CD4-positive, CD25-positive, alpha-beta regulatory T cell (primary cell): ENCODE results near the gene KCNE4. TPM values are rescaled to one million over a fixed set of nuclear protein-coding genes. Genes with fewer than 3 reads are reported as not detected.

Experiments used
- ATAC-seq, 2 donors: fragments of 150-1000 bp; cut with Tn5 transposase; one replicate each; pipeline ENCODE4 v1.10.0; 2021; ENCODE audit warnings: low read depth in 2 of 2, moderate number of reproducible peaks in 2 of 2, moderate library complexity in 1 of 2
- DNase-seq, 3 donors: peaks; one replicate each; pipeline versions ENCODE4 v3.0.0 to v3.0.0-alpha.2; 2012 to 2022; ENCODE audit warnings: mixed read lengths in 1 of 3
- H3K27ac ChIP-seq: one replicate; pipeline ENCODE4 v1.7.0; 2013; ENCODE audit warnings: mild to moderate bottlenecking, low read length; ENCODE audit not compliant: insufficient read depth, poor library complexity, severe bottlenecking
- H3K27me3 ChIP-seq: one replicate; pipeline ENCODE4 v1.7.0; 2013; ENCODE audit warnings: low read length; ENCODE audit not compliant: control insufficient read depth, insufficient read depth
- H3K36me3 ChIP-seq: one replicate; pipeline ENCODE4 v1.7.0; 2013; ENCODE audit warnings: mild to moderate bottlenecking, low read length, moderate library complexity; ENCODE audit not compliant: control insufficient read depth, insufficient read depth
- H3K4me1 ChIP-seq: 2 replicates; pipeline ENCODE4 v1.7.0; 2013; ENCODE audit warnings: mild to moderate bottlenecking, low read length; ENCODE audit not compliant: insufficient read depth, control insufficient read depth, poor library complexity, severe bottlenecking
- H3K4me3 ChIP-seq: one replicate; pipeline ENCODE4 v1.7.0; 2013; ENCODE audit warnings: low read depth, mild to moderate bottlenecking, low read length, moderate library complexity
- H3K9me3 ChIP-seq, 2 experiments: 1 replicate in 1 of 2; 2 replicates in 1 of 2; pipeline ENCODE4 v1.7.0; 2013; ENCODE audit warnings: low read length in 2 of 2, mild to moderate bottlenecking in 1 of 2, moderate library complexity in 1 of 2; ENCODE audit not compliant: control insufficient read depth in 2 of 2
- H3K27ac Mint-ChIP-seq, 3 donors: one replicate each; pipeline ENCODE4 v1.8.0; 2020 to 2022; ENCODE audit warnings: mild to moderate bottlenecking in 3 of 3, mixed read lengths in 3 of 3, moderate library complexity in 2 of 3
- H3K27me3 Mint-ChIP-seq: one replicate; pipeline ENCODE4 v1.8.0; 2022; ENCODE audit warnings: mild to moderate bottlenecking, mixed read lengths
- H3K36me3 Mint-ChIP-seq: one replicate; pipeline ENCODE4 v1.8.0; 2020; ENCODE audit warnings: mixed read lengths
- H3K4me1 Mint-ChIP-seq, 4 donors: one replicate each; pipeline ENCODE4 v1.8.0; 2020 to 2022; ENCODE audit warnings: mixed read lengths in 4 of 4, mild to moderate bottlenecking in 1 of 4
- H3K4me3 Mint-ChIP-seq, 4 donors: one replicate each; pipeline ENCODE4 v1.8.0; 2020 to 2022; ENCODE audit warnings: mild to moderate bottlenecking in 4 of 4, mixed read lengths in 4 of 4, moderate library complexity in 3 of 4
- H3K9me3 Mint-ChIP-seq, 7 donors: one replicate each; pipeline ENCODE4 v1.8.0; 2020 to 2022; ENCODE audit warnings: mixed read lengths in 7 of 7, mild to moderate bottlenecking in 3 of 7, moderate library complexity in 2 of 7
- polyA plus RNA-seq, 4 donors: library from polyadenylated mRNA; unstranded; fragments of 300-500 nt; fragmentation: Illumina TruSeq; gene quantifications; one replicate each; pipeline ENCODE4 v1.2.3, GENCODE V29; 2021
- total RNA-seq: library from RNA; stranded (reverse); gene quantifications from one replicate; pipeline ENCODE4 v1.2.3, GENCODE V29; 2022

The KCNE4 gene
- total and polyA plus RNA-seq, 5 donors from 2014 or later, result not detected

DNA sequence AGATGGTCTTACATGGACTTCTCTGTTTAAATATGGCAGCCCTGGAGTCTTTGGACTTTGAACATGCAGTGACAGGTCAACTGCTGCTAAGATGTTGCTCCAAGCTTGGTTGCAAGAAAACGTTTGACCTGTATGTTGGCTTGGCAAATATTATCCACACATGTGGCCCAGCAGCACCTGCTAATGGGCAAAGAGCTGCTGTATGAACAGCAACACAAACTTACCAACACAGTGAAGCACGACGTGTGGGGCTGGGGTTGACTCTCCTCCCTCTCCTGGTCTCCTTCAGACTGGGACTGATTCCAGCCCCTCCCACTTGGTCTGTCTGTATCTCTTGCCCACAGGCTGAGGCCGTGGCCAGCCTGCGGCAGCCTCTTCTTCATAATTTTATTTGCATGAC, 3.8 kb downstream of the KCNE4 start:
- Mint-ChIP-seq H3K4me1 (no peaks in the 10 kb centered on the region), H3K27me3 (peaks cover 4% of the 10 kb centered on the region)
- H3K27me3 ChIP-seq, result no peaks in the 10 kb centered on the region

DNA sequence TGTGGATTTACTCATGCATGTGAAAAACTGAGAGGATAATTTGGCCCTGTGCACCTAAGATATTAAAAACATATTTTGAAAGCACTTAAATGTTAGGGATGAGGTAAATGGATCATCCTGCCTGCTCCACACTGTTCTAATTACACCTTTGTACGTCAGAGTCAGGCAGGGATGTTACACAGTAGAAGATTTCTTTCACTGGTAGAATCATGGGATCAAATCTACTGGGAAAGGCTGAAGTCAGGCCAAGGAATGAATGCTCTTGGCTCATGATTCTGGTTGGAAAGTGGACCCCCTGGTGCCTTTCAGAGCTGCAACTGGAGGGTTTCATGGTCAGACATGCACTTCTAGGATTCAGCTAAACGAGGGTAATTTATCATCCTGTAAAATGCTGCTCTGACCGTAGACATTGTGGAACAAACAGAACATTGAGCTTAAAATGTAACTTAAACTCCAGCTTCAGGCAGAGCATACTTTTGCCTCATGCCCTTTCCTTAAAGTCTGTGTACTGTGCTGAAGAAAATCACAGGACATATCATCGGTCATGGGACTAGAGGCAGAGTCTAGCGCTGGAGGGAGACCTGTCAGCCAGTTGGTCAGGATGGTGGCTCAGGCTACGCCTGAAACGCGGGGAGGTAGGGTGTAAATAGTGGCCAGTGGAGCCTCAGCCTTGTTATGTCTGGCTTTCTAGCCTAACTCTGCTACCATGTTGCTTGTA, 4.9 kb downstream of the KCNE4 start:
- H3K36me3 ChIP-seq, result no peaks in the 10 kb centered on the region
- peaks cover 4% of the 10 kb centered on the region for H3K27me3 Mint-ChIP-seq
- H3K4me3 ChIP-seq, result no peak overlapping the region
- H3K9me3 ChIP-seq, result no peaks in the 10 kb centered on the region
- no peak overlapping the region for H3K4me3 Mint-ChIP-seq
- H3K4me1 ChIP-seq, result no peaks in the 10 kb centered on the region
- H3K27ac Mint-ChIP-seq, result no peak overlapping the region
- ATAC-seq (no peak), DNase-seq (no peak)
- no peaks in the 10 kb centered on the region for H3K4me1 Mint-ChIP-seq
- no peaks in the 10 kb centered on the region for H3K36me3 Mint-ChIP-seq
- H3K9me3 Mint-ChIP-seq, result peaks cover 0 to 2% (median 0%) of the 10 kb centered on the region in 7 donors
- no peaks in the 10 kb centered on the region for H3K27me3 ChIP-seq
- H3K27ac ChIP-seq, result no peak overlapping the region

More for the DNA sequence above, 3.8 kb downstream of the KCNE4 start:
- H3K4me3 Mint-ChIP-seq, result no peak overlapping the region
- no peaks in the 10 kb centered on the region for H3K4me1 ChIP-seq
- H3K4me3 ChIP-seq, result no peak overlapping the region
- no peak overlapping the region for H3K27ac Mint-ChIP-seq
- H3K9me3 Mint-ChIP-seq, result peaks cover 0 to 2% (median 0%) of the 10 kb centered on the region in 7 donors
- no peaks in the 10 kb centered on the region for H3K36me3 Mint-ChIP-seq
- DNase-seq (no peak), ATAC-seq (no peak)
- no peaks in the 10 kb centered on the region for H3K36me3 ChIP-seq
- H3K27ac ChIP-seq, result no peak overlapping the region
- H3K9me3 ChIP-seq, result no peaks in the 10 kb centered on the region

DNA sequence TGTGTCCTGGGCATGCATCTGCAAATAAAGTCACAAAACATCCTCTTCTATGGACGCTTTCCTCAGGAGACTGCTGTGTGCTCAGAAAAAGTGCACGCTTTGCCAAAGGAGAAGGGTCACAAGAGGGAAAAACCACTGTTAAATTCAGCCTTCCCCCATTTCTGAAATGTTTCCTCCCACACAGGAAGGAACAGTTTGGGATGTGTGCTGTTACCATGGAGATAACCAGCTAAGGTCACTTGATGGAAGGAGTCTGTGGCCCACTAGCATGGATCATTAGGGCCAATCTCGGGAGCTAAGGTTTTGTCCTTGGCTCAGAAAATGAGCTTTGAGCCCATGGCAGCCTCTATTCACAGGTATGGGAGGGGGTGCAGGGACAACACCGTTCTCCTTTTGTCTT, 5.6 kb downstream of the KCNE4 start:
- peaks cover 4% of the 10 kb centered on the region for H3K27me3 Mint-ChIP-seq
- Histone ChIP-seq H3K27ac (no peak overlapping the region), H3K4me3 (no peak overlapping the region), H3K36me3 (no peaks in the 10 kb centered on the region), H3K9me3 (no peaks in the 10 kb centered on the region), H3K4me1 (no peaks in the 10 kb centered on the region), H3K27me3 (no peaks in the 10 kb centered on the region)
- H3K9me3 Mint-ChIP-seq, result peaks cover 0 to 2% (median 0%) of the 10 kb centered on the region in 7 donors
- no peak overlapping the region for H3K27ac Mint-ChIP-seq
- H3K4me1 Mint-ChIP-seq, result no peaks in the 10 kb centered on the region
- ATAC-seq (no peak), DNase-seq (no peak)
- no peaks in the 10 kb centered on the region for H3K36me3 Mint-ChIP-seq
- H3K4me3 Mint-ChIP-seq, result no peak overlapping the region

DNA sequence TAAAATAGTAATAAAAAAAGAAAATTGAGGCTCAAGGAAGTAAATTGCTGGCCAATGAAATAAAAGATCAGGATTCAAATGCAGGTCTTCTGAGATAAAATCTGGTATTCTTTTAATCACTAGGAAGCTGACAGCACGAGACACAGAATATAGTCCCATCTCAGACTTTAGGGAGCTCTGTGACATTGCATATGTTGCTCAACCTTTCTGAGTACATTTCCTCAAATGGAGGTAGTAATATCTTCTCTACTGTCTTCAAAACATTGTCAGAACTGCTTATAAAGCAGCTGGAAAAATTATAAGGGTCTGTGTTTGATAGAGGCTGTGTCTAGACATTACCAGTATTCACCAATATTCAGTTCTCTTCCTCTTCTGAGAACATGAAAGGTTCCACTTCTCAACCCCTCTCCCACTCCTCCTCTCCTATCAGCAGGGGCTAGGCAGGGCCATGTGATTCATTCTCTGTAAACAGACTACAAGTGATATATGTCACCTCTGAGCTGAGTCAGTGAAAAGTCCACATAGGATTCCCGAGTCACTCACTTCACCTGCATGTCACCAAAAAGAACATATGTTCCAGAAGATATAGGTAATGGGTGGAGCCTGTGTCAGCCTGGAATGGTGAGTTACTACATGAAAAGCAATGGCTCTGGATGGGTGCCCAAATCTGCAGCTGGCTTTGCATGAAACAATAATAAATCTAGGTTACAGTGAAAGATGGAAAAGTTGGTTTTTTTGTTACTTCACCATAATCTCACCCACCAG, 7.1 kb downstream of the KCNE4 start:
- Histone ChIP-seq H3K4me3 (no peak overlapping the region), H3K9me3 (no peaks in the 10 kb centered on the region), H3K27me3 (no peaks in the 10 kb centered on the region), H3K36me3 (no peaks in the 10 kb centered on the region), H3K4me1 (no peaks in the 10 kb centered on the region), H3K27ac (no peak overlapping the region)
- no peaks in the 10 kb centered on the region for H3K4me1 Mint-ChIP-seq
- H3K4me3 Mint-ChIP-seq, result no peak overlapping the region
- no peak for ATAC-seq
- H3K27me3 Mint-ChIP-seq, result peaks cover 4% of the 10 kb centered on the region
- H3K9me3 Mint-ChIP-seq, result peaks cover 0 to 2% (median 0%) of the 10 kb centered on the region in 7 donors
- DNase-seq, result no peak
- H3K36me3 Mint-ChIP-seq, result no peaks in the 10 kb centered on the region
- no peak overlapping the region for H3K27ac Mint-ChIP-seq

DNA sequence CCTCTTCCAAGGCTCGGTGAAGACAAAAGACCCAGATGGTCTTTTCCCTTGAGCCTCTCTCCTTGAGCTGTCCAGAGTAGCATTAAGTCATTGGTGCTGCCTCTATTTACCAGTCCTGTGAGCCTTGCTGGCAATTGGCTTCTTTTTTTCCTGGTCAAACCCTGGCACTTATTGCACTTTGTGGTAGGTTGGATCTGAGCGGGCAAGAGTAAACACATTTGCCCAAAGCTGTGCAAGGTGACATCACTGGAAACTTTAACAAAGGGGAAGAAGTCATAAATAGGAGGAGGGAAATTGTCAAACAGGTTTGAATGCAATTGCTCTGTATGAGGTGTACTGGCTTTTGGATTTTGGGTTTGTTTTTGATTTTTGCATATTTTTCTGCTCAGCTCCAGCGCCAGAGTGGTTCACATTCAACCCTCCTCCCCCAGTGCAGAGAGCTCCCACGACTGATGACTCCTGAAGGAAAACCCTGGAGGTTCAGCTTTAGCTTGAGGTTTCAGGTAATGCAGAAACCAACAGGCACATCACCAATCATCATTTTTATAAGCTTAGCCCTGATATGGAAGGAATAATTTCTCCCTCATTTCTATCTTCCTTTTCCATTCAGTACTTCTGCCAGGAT, 8.3 kb downstream of the KCNE4 start:
- no peaks in the 10 kb centered on the region for H3K36me3 ChIP-seq
- Mint-ChIP-seq H3K9me3 (peaks cover 0 to 2% (median 0%) of the 10 kb centered on the region in 7 donors), H3K27me3 (peaks cover 4% of the 10 kb centered on the region), H3K4me3 (no peak overlapping the region), H3K27ac (peak overlapping the region in 1 of 3 donors; percentile 50), H3K4me1 (no peaks in the 10 kb centered on the region), H3K36me3 (no peaks in the 10 kb centered on the region)
- no peak for ATAC-seq
- H3K4me3 ChIP-seq, result no peak overlapping the region
- H3K4me1 ChIP-seq, result no peaks in the 10 kb centered on the region
- H3K27ac ChIP-seq, result no peak overlapping the region
- no peaks in the 10 kb centered on the region for H3K27me3 ChIP-seq
- H3K9me3 ChIP-seq, result no peaks in the 10 kb centered on the region
- DNase-seq, result no peak

DNA sequence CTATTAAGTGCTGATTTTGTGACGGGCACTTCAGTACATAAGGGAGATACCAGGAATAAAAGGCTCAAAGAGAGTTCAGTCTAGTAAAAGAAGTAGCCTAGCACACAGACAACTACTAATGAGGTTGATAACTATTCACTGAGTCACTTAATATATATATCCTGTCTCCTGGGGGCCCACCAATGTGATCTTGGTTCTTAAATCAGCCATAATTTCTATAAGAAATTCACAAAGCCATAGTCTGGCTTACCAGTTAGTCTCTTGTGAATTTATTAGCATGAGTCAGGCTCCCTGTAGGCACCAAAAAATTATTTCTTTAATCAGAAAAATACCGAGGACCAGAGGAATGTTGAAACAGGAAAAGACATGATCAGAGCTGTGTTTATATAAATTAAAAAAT, 10.4 kb downstream of the KCNE4 start:
- Mint-ChIP-seq H3K9me3 (no peaks in the 10 kb centered on the region), H3K4me1 (no peaks in the 10 kb centered on the region), H3K27me3 (peaks cover 4% of the 10 kb centered on the region), H3K4me3 (no peak overlapping the region), H3K27ac (no peak overlapping the region), H3K36me3 (no peaks in the 10 kb centered on the region)
- Histone ChIP-seq H3K36me3 (no peaks in the 10 kb centered on the region), H3K27ac (no peak overlapping the region), H3K9me3 (no peaks in the 10 kb centered on the region), H3K4me1 (no peaks in the 10 kb centered on the region), H3K4me3 (no peak overlapping the region), H3K27me3 (no peaks in the 10 kb centered on the region)
- DNase-seq, result no peak
- no peak for ATAC-seq

DNA sequence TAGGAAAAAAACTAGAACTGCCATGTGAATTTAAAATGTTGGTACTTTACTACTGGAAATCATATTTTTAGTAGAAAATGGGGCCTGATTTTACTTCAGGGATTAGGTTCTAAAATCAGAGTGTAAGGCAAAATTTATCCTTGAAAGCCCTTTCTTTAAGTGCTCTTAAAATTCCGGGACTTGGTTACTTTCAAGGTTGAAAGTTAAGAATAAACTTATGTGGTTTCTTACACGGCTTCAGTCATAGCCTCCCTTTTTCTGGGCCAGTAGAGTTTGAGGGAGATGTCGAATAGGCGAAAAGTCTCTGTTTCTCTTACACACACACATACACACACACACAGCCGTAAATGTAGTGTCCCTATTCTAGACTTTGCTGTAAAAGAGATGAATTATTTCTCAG, 13.1 kb downstream of the KCNE4 start:
- H3K4me1 ChIP-seq, result no peaks in the 10 kb centered on the region
- H3K4me1 Mint-ChIP-seq, result no peaks in the 10 kb centered on the region
- no peaks in the 10 kb centered on the region for H3K9me3 ChIP-seq
- no peaks in the 10 kb centered on the region for H3K36me3 ChIP-seq
- no peaks in the 10 kb centered on the region for H3K36me3 Mint-ChIP-seq
- H3K4me3 Mint-ChIP-seq, result no peak overlapping the region
- H3K27ac ChIP-seq, result no peak overlapping the region
- H3K4me3 ChIP-seq, result no peak overlapping the region
- no peaks in the 10 kb centered on the region for H3K27me3 Mint-ChIP-seq
- ATAC-seq, result no peak
- no peak overlapping the region for H3K27ac Mint-ChIP-seq
- no peaks in the 10 kb centered on the region for H3K27me3 ChIP-seq
- peaks cover 0 to 3% (median 0%) of the 10 kb centered on the region in 7 donors for H3K9me3 Mint-ChIP-seq
- no peak for DNase-seq
